ENCODE measurements around the gene CXCL1. TPM values are rescaled to one million over a fixed set of nuclear protein-coding genes. Genes with fewer than 3 reads are reported as not detected.

The CXCL1 gene
- total RNA-seq, 1 donor from 2014 or later: 0.52 TPM

- Histone ChIP-seq H3K27ac (ENCODE audit: low read depth, low read length) (no peak overlapping the region), H3K36me3 (ENCODE audit: control insufficient read depth in 3 of 3, insufficient read depth in 3 of 3, low read length in 3 of 3) (no peaks in the 10 kb centered on the region), H3K4me3 (ENCODE audit: low read length in 3 of 3) (no peak overlapping the region), H3K27me3 (ENCODE audit: control insufficient read depth in 3 of 3, insufficient read depth in 3 of 3, low read length in 3 of 3) (peaks cover 0 to 13% (median 10%) of the 10 kb centered on the region in 3 donors), H3K9me3 (ENCODE audit: control insufficient read depth in 3 of 3, low read length in 3 of 3) (no peaks in the 10 kb centered on the region), H3K9ac (ENCODE audit: low read depth in 1 of 3, low read length in 3 of 3) (no peak overlapping the region), H3K4me1 (ENCODE audit: control insufficient read depth in 3 of 3, insufficient read depth in 3 of 3, low read length in 3 of 3) (peaks cover 2 to 6% (median 4%) of the 10 kb centered on the region in 3 donors)
These were observed 18.8 kb upstream of the CXCL1 start for GRCh38 chr4:73850261-73850970.

GRCh38 chr4:73851293-73851692 lies 17.9 kb upstream of the CXCL1 start:
- no peak overlapping the region for H3K4me3 ChIP-seq (ENCODE audit: low read length in 3 of 3)
- H3K27ac ChIP-seq (ENCODE audit: low read depth, low read length): no peak overlapping the region
- H3K36me3 ChIP-seq (ENCODE audit: control insufficient read depth in 3 of 3, insufficient read depth in 3 of 3, low read length in 3 of 3): no peaks in the 10 kb centered on the region
- H3K9ac ChIP-seq (ENCODE audit: low read depth in 1 of 3, low read length in 3 of 3): no peak overlapping the region
- no peaks in the 10 kb centered on the region for H3K9me3 ChIP-seq (ENCODE audit: control insufficient read depth in 3 of 3, low read length in 3 of 3)
- H3K27me3 ChIP-seq (ENCODE audit: control insufficient read depth in 3 of 3, insufficient read depth in 3 of 3, low read length in 3 of 3): peaks cover 0 to 13% (median 10%) of the 10 kb centered on the region in 3 donors
- peaks cover 2 to 6% (median 4%) of the 10 kb centered on the region in 3 donors for H3K4me1 ChIP-seq (ENCODE audit: control insufficient read depth in 3 of 3, insufficient read depth in 3 of 3, low read length in 3 of 3)

GRCh38 chr4:73852771-73853170 lies 16.4 kb upstream of the CXCL1 start:
- peaks cover 0 to 13% (median 10%) of the 10 kb centered on the region in 3 donors for H3K27me3 ChIP-seq (ENCODE audit: control insufficient read depth in 3 of 3, insufficient read depth in 3 of 3, low read length in 3 of 3)
- no peak overlapping the region for H3K27ac ChIP-seq (ENCODE audit: low read depth, low read length)
- no peaks in the 10 kb centered on the region for H3K9me3 ChIP-seq (ENCODE audit: control insufficient read depth in 3 of 3, low read length in 3 of 3)
- H3K36me3 ChIP-seq (ENCODE audit: control insufficient read depth in 3 of 3, insufficient read depth in 3 of 3, low read length in 3 of 3): no peaks in the 10 kb centered on the region
- H3K4me3 ChIP-seq (ENCODE audit: low read length in 3 of 3): no peak overlapping the region
- peaks cover 2 to 6% (median 4%) of the 10 kb centered on the region in 3 donors for H3K4me1 ChIP-seq (ENCODE audit: control insufficient read depth in 3 of 3, insufficient read depth in 3 of 3, low read length in 3 of 3)
- H3K9ac ChIP-seq (ENCODE audit: low read depth in 1 of 3, low read length in 3 of 3): no peak overlapping the region

GRCh38 chr4:73853246-73853704 lies 15.9 kb upstream of the CXCL1 start, which contains the start of gene PF4V1:
PF4V1 (plus strand) TSS chr4:73853296; CDS start chr4:73853363, 67 bp downstream.
- Histone ChIP-seq H3K36me3 (ENCODE audit: control insufficient read depth in 3 of 3, insufficient read depth in 3 of 3, low read length in 3 of 3) (no peaks in the 10 kb centered on the region), H3K27me3 (ENCODE audit: control insufficient read depth in 3 of 3, insufficient read depth in 3 of 3, low read length in 3 of 3) (peaks cover 0 to 11% (median 10%) of the 10 kb centered on the region in 3 donors), H3K4me3 (ENCODE audit: low read length in 3 of 3) (no peak within 1 kb of the TSS), H3K4me1 (ENCODE audit: control insufficient read depth in 3 of 3, insufficient read depth in 3 of 3, low read length in 3 of 3) (peaks cover 2 to 6% (median 4%) of the 10 kb centered on the region in 3 donors), H3K9me3 (ENCODE audit: control insufficient read depth in 3 of 3, low read length in 3 of 3) (no peaks in the 10 kb centered on the region), H3K9ac (ENCODE audit: low read depth in 1 of 3, low read length in 3 of 3) (no peak within 1 kb of the TSS), H3K27ac (ENCODE audit: low read depth, low read length) (no peak within 1 kb of the TSS)

GRCh38 chr4:73853718-73854473 lies 15.3 kb upstream of the CXCL1 start:
- H3K36me3 ChIP-seq (ENCODE audit: control insufficient read depth in 3 of 3, insufficient read depth in 3 of 3, low read length in 3 of 3): no peaks in the 10 kb centered on the region
- peaks cover 0 to 11% (median 10%) of the 10 kb centered on the region in 3 donors for H3K27me3 ChIP-seq (ENCODE audit: control insufficient read depth in 3 of 3, insufficient read depth in 3 of 3, low read length in 3 of 3)
- H3K27ac ChIP-seq (ENCODE audit: low read depth, low read length): no peak overlapping the region
- H3K9me3 ChIP-seq (ENCODE audit: control insufficient read depth in 3 of 3, low read length in 3 of 3): no peaks in the 10 kb centered on the region
- H3K9ac ChIP-seq (ENCODE audit: low read depth in 1 of 3, low read length in 3 of 3): no peak overlapping the region
- H3K4me1 ChIP-seq (ENCODE audit: control insufficient read depth in 3 of 3, insufficient read depth in 3 of 3, low read length in 3 of 3): peaks cover 2 to 6% (median 4%) of the 10 kb centered on the region in 3 donors
- no peak overlapping the region for H3K4me3 ChIP-seq (ENCODE audit: low read length in 3 of 3)

GRCh38 chr4:73855406-73855805 lies 13.8 kb upstream of the CXCL1 start:
- H3K27me3 ChIP-seq (ENCODE audit: control insufficient read depth in 3 of 3, insufficient read depth in 3 of 3, low read length in 3 of 3): peaks cover 0 to 11% (median 10%) of the 10 kb centered on the region in 3 donors
- H3K36me3 ChIP-seq (ENCODE audit: control insufficient read depth in 3 of 3, insufficient read depth in 3 of 3, low read length in 3 of 3): no peaks in the 10 kb centered on the region
- H3K4me1 ChIP-seq (ENCODE audit: control insufficient read depth in 3 of 3, insufficient read depth in 3 of 3, low read length in 3 of 3): peaks cover 2 to 6% (median 4%) of the 10 kb centered on the region in 3 donors
- no peaks in the 10 kb centered on the region for H3K9me3 ChIP-seq (ENCODE audit: control insufficient read depth in 3 of 3, low read length in 3 of 3)
- no peak overlapping the region for H3K9ac ChIP-seq (ENCODE audit: low read depth in 1 of 3, low read length in 3 of 3)
- no peak overlapping the region for H3K4me3 ChIP-seq (ENCODE audit: low read length in 3 of 3)
- H3K27ac ChIP-seq (ENCODE audit: low read depth, low read length): no peak overlapping the region

- H3K4me1 ChIP-seq (ENCODE audit: control insufficient read depth in 3 of 3, insufficient read depth in 3 of 3, low read length in 3 of 3): peaks cover 2 to 6% (median 4%) of the 10 kb centered on the region in 3 donors
- no peak overlapping the region for H3K27ac ChIP-seq (ENCODE audit: low read depth, low read length)
- H3K27me3 ChIP-seq (ENCODE audit: control insufficient read depth in 3 of 3, insufficient read depth in 3 of 3, low read length in 3 of 3): peaks cover 0 to 11% (median 10%) of the 10 kb centered on the region in 3 donors
- H3K4me3 ChIP-seq (ENCODE audit: low read length in 3 of 3): no peak overlapping the region
- no peak overlapping the region for H3K9ac ChIP-seq (ENCODE audit: low read depth in 1 of 3, low read length in 3 of 3)
- H3K36me3 ChIP-seq (ENCODE audit: control insufficient read depth in 3 of 3, insufficient read depth in 3 of 3, low read length in 3 of 3): no peaks in the 10 kb centered on the region
- H3K9me3 ChIP-seq (ENCODE audit: control insufficient read depth in 3 of 3, low read length in 3 of 3): no peaks in the 10 kb centered on the region
These were observed 12.7 kb upstream of the CXCL1 start for GRCh38 chr4:73856518-73856917.

GRCh38 chr4:73859614-73860088 lies 9.5 kb upstream of the CXCL1 start:
- no peak overlapping the region for H3K9ac ChIP-seq (ENCODE audit: low read depth in 1 of 3, low read length in 3 of 3)
- no peaks in the 10 kb centered on the region for H3K36me3 ChIP-seq (ENCODE audit: control insufficient read depth in 3 of 3, insufficient read depth in 3 of 3, low read length in 3 of 3)
- no peak overlapping the region for H3K27ac ChIP-seq (ENCODE audit: low read depth, low read length)
- H3K4me1 ChIP-seq (ENCODE audit: control insufficient read depth in 3 of 3, insufficient read depth in 3 of 3, low read length in 3 of 3): no peaks in the 10 kb centered on the region
- H3K27me3 ChIP-seq (ENCODE audit: control insufficient read depth in 3 of 3, insufficient read depth in 3 of 3, low read length in 3 of 3): no peaks in the 10 kb centered on the region
- no peak overlapping the region for H3K4me3 ChIP-seq (ENCODE audit: low read length in 3 of 3)
- H3K9me3 ChIP-seq (ENCODE audit: control insufficient read depth in 3 of 3, low read length in 3 of 3): no peaks in the 10 kb centered on the region

GRCh38 chr4:73860181-73860580 lies 9.0 kb upstream of the CXCL1 start:
- Histone ChIP-seq H3K9ac (ENCODE audit: low read depth in 1 of 3, low read length in 3 of 3) (no peak overlapping the region), H3K36me3 (ENCODE audit: control insufficient read depth in 3 of 3, insufficient read depth in 3 of 3, low read length in 3 of 3) (no peaks in the 10 kb centered on the region), H3K27me3 (ENCODE audit: control insufficient read depth in 3 of 3, insufficient read depth in 3 of 3, low read length in 3 of 3) (no peaks in the 10 kb centered on the region), H3K27ac (ENCODE audit: low read depth, low read length) (no peak overlapping the region), H3K4me1 (ENCODE audit: control insufficient read depth in 3 of 3, insufficient read depth in 3 of 3, low read length in 3 of 3) (no peaks in the 10 kb centered on the region), H3K4me3 (ENCODE audit: low read length in 3 of 3) (no peak overlapping the region), H3K9me3 (ENCODE audit: control insufficient read depth in 3 of 3, low read length in 3 of 3) (no peaks in the 10 kb centered on the region)

GRCh38 chr4:73860917-73861316 lies 8.3 kb upstream of the CXCL1 start:
- no peak overlapping the region for H3K9ac ChIP-seq (ENCODE audit: low read depth in 1 of 3, low read length in 3 of 3)
- no peaks in the 10 kb centered on the region for H3K9me3 ChIP-seq (ENCODE audit: control insufficient read depth in 3 of 3, low read length in 3 of 3)
- no peak overlapping the region for H3K27ac ChIP-seq (ENCODE audit: low read depth, low read length)
- no peaks in the 10 kb centered on the region for H3K36me3 ChIP-seq (ENCODE audit: control insufficient read depth in 3 of 3, insufficient read depth in 3 of 3, low read length in 3 of 3)
- no peaks in the 10 kb centered on the region for H3K4me1 ChIP-seq (ENCODE audit: control insufficient read depth in 3 of 3, insufficient read depth in 3 of 3, low read length in 3 of 3)
- no peaks in the 10 kb centered on the region for H3K27me3 ChIP-seq (ENCODE audit: control insufficient read depth in 3 of 3, insufficient read depth in 3 of 3, low read length in 3 of 3)
- H3K4me3 ChIP-seq (ENCODE audit: low read length in 3 of 3): no peak overlapping the region

Measured in skeletal muscle tissue (tissue), 4 donors.